Glutamatergic neuron (in vitro differentiated cells): Measurements from ENCODE around the gene TMEM259. TPM values are rescaled to one million over a fixed set of nuclear protein-coding genes. Genes with fewer than 3 reads are reported as not detected.

Source experiments
- DNase-seq: peaks from one replicate; pipeline ENCODE4 v3.0.0; 2022
- H3K27ac Mint-ChIP-seq: one replicate; pipeline ENCODE4 v1.8.0; 2020; ENCODE audit warnings: mild to moderate bottlenecking, mixed read lengths, inconsistent platforms; ENCODE audit not compliant: unreplicated experiment
- H3K27me3 Mint-ChIP-seq: one replicate; pipeline ENCODE4 v1.8.0; 2020; ENCODE audit warnings: mild to moderate bottlenecking, moderate library complexity, mixed read lengths, inconsistent platforms; ENCODE audit not compliant: unreplicated experiment
- H3K36me3 Mint-ChIP-seq: one replicate; pipeline ENCODE4 v1.8.0; 2020; ENCODE audit warnings: mild to moderate bottlenecking, mixed read lengths, inconsistent platforms; ENCODE audit not compliant: unreplicated experiment
- H3K4me1 Mint-ChIP-seq: one replicate; pipeline ENCODE4 v1.8.0; 2020; ENCODE audit warnings: mild to moderate bottlenecking, low read depth, mixed read lengths, inconsistent platforms; ENCODE audit not compliant: unreplicated experiment
- H3K4me3 Mint-ChIP-seq: one replicate; pipeline ENCODE4 v1.8.0; 2020; ENCODE audit warnings: mild to moderate bottlenecking, mixed read lengths, inconsistent platforms; ENCODE audit not compliant: unreplicated experiment
- H3K9me3 Mint-ChIP-seq: one replicate; pipeline ENCODE4 v1.8.0; 2020; ENCODE audit warnings: mild to moderate bottlenecking, moderate library complexity, mixed read lengths, inconsistent platforms; ENCODE audit not compliant: unreplicated experiment
- CTCF ChIP-seq: fragments of 200-600 bp; sonication (generic); IDR thresholded peaks from one replicate; pipeline ENCODE4 v1.5.0; 2021; ENCODE audit not compliant: partially characterized antibody, unreplicated experiment
- total RNA-seq: library from RNA; stranded (reverse); fragmentation: NEBNext Ultra II Directional; extraction: Animal tissue kit (Norgen Biotek cat#: 25700); gene quantifications from one replicate; pipeline ENCODE4 v1.2.1, GENCODE V29; 2021; ENCODE audit not compliant: unreplicated experiment

Gene TMEM259
- total RNA-seq, 1 donor from 2014 or later = 222 TPM

GRCh38 chr19:964761-965694, 55.9 kb downstream of the TMEM259 start:
- DNase-seq = no peak
- peaks cover 5% of the 10 kb centered on the region for H3K36me3 Mint-ChIP-seq
- H3K27me3 Mint-ChIP-seq = peaks cover 8% of the 10 kb centered on the region
- H3K9me3 Mint-ChIP-seq = peaks cover 8% of the 10 kb centered on the region
- peaks cover 2% of the 10 kb centered on the region for H3K4me1 Mint-ChIP-seq
- no peak for TF ChIP-seq CTCF
- peak overlapping the region; percentile 57 for H3K27ac Mint-ChIP-seq
- H3K4me3 Mint-ChIP-seq = no peak overlapping the region

DNA sequence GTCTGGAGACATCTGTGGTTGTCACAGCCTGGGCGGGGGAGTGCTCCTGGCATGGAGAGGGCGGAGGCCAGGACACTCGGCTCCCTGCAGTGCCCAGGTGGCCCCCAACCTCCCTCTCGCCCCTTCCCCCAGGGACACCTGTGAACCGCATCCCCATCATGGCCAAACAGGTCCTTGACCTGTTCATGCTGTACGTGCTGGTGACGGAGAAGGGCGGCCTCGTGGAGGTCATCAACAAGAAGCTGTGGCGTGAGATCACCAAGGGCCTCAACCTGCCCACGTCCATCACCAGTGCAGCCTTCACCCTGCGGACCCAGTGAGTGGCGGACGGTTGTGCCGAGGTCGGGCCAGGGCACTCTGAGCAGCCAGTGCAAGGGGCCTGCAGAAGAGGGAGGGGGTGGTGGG, 56.8 kb downstream of the TMEM259 start:
- peaks cover 5% of the 10 kb centered on the region for H3K36me3 Mint-ChIP-seq
- no peak for TF ChIP-seq CTCF

DNA sequence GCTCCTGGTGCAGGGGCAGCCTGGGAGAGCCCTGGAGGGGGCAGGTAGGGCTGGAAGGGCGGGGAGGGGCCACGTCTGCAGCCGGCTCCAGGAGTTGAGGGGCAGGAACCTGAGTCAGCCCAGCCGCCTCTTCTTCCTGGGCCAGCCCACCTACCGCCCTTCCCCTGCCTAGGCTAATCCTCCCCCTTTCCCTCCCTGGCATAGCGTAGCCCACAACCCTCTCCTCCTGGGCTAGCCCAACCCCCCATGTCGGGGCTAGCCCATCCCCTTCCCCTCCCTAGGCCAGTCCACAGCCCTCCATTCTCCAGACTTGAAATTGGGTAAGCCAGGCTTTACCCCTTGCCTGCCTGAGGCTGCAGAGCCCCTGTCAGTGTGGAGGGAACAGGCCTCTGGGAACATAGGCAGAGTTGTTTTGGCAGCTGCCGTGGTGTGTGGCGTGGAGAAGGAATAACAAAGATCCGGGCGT, 57.4 kb downstream of the TMEM259 start:
- H3K27me3 Mint-ChIP-seq = peaks cover 9% of the 10 kb centered on the region
- DNase-seq = no peak
- H3K4me1 Mint-ChIP-seq = peaks cover 4% of the 10 kb centered on the region
- H3K36me3 Mint-ChIP-seq = peaks cover 5% of the 10 kb centered on the region
- peaks cover 8% of the 10 kb centered on the region for H3K9me3 Mint-ChIP-seq
- no peak overlapping the region for H3K4me3 Mint-ChIP-seq
- H3K27ac Mint-ChIP-seq = no peak overlapping the region
- TF ChIP-seq CTCF = no peak

More for the DNA sequence above, 56.8 kb downstream of the TMEM259 start:
- H3K27me3 Mint-ChIP-seq = peaks cover 9% of the 10 kb centered on the region
- DNase-seq = no peak
- H3K4me3 Mint-ChIP-seq = no peak overlapping the region
- peaks cover 8% of the 10 kb centered on the region for H3K9me3 Mint-ChIP-seq
- peaks cover 2% of the 10 kb centered on the region for H3K4me1 Mint-ChIP-seq
- H3K27ac Mint-ChIP-seq = no peak overlapping the region

- Mint-ChIP-seq H3K4me1 (peaks cover 4% of the 10 kb centered on the region), H3K36me3 (peaks cover 5% of the 10 kb centered on the region), H3K4me3 (no peak overlapping the region), H3K27ac (peak overlapping the region; percentile 66), H3K9me3 (peaks cover 8% of the 10 kb centered on the region), H3K27me3 (peaks cover 9% of the 10 kb centered on the region)
- no peak for TF ChIP-seq CTCF
- DNase-seq = no peak
Measured at GRCh38 chr19:962683-963400, 58.1 kb downstream of the TMEM259 start.
